HG02938 (cell line): ENCODE measurements around the gene CYB5A.
A peak's percentile ranks its signal among the peaks of the same experiment; 100 is the strongest.

Experiments used
- ATAC-seq: cut with Tn5 transposase; IDR thresholded peaks from one replicate; pipeline ENCODE4 v1.9.1; 2021; ENCODE audit warnings: mild to moderate bottlenecking, moderate library complexity; ENCODE audit not compliant: unreplicated experiment

Gene CYB5A

DNA sequence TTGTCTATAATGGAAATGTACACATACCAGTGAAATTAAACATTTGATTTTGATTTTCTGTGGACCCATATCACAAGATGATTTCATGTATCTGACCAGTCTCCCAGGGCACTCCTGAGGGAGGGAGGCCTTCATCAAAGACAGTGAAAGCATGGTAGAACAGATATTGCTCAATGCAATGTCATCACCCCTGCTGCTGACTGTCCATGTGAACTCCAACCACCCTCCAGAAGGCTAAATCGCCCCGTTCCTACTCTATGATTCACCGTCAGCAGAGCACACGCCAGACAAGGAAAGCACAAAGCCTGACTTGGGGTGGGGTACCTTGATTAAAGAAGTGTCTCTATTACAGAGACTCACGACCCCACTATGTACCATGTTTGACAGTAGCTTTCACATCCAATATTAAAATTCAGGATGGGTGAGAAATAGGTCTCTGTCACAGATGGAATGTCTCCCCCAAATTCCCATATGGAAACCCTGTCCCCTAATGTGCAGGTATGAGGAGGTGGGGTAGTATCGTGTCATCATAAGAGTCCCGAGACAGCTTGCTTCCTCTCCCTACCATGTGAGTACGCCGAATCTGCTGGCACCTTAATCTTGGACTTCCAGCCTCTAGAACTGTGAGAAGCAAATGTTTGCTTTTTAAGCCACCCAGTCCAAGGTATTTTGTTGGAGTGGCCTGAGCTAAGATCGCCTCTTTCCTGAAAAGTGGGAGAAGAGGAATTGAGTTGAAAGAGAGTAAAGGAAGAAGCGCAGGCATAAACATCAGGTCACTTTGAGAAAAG, 42.4 kb downstream of the CYB5A start:
- no peak for ATAC-seq

DNA sequence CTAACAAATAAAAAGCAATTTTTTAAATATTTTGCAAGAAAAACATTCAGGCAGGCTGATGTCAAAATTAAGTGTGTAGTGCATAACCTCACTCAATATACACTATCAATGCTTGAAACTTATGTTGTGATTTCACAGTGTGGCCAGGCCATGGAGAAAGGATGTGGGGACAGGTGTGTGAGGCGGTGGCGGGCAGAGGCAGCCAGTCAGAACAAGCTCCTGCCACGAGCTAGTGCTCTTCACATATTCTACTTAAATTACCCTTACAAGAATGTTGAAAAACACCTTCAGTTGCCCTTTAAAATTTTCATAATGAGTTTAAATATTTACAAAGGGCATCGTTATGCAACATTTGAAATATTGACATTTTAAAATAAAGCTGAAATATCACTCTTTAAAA, 43.2 kb downstream of the CYB5A start:
- ATAC-seq, result peak; percentile 54

DNA sequence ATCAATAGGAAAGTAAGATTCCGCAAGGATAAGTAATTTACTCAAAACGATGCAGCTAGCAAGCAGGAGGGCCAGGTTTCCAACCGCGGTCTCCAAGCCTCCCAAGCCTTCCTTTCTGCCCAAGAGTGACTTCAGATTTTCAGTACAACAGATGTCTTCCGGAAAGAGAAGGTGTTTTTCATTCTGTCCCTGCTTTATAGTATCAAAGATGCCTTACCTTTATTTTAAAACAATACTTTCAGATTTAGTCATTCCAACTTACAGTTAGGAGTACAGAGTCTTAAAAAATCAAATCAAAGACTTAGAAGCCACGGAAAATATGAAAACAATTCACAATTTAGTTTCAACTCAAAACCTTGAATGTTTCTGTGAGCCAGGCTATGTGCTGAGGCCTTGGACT, 43.6 kb downstream of the CYB5A start:
- ATAC-seq, result no peak

DNA sequence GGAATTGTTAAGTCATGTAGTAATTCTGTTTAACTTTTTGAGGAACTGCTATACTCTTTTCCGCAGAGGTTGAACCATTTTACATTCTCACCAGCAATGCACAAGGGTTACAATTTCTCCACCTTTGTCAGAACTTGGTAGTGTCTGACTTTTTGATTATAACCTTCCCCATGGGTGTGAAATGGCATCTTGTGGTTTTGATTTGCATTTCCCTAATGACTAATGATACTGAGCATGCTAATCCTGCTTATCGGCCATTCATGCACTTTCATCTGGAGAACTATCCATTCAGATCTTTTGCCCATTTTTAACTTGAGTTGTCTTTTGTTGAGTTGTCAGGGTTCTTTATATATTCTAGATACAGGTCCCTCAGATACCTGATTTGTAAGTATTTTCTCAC, 47.2 kb downstream of the CYB5A start:
- ATAC-seq, result no peak

DNA sequence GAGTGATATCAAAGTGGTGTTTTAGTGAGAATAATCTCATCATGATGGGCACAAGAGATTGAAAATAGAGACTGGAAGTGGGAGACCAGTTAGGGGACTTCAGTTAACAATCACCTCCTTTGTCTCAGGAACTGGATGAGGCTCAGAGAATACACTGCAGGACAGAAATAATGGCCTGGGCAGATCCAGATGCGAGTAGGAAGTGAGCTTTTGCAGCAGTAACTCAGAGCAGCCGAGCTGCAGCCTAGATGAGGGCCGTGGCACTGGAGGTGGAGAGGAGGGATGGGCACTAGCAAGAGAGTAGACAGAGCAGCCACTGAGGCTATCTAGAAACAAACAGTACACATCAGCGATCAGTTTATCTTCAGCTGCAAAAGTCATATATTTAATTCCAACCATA, 48.6 kb downstream of the CYB5A start:
- no peak for ATAC-seq

DNA sequence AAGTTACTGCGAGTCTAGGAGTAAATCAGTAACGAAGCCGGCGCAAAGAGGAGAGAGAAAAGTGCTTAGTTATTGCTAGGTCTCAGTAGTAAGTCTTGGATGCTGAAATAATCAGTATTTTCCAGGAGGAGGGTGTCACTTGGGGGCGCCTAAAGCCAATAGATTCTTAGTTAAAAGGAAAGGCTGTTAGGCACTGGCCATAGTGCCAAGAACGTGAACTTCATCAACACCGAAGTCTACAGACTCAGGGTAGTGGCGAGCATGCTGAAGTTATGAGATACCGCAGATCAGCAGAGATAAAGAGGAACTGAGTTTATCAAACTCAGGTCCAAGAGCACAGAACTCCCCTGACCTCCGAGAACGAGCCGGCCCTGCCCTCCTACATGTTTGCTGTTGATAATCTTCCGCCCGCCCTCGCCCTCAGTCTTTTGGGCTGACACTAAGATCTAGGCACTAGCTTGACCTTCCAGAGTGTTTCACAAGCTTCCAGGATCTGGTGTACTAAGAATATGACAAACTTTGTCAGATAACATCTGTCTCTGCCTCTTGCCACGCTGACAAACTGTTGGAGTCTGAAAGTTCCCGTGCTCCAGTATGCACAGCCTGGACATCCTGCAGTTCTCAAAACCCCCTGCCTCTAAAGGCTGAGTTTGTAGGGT, 49.2 kb downstream of the CYB5A start:
- ATAC-seq, result no peak

DNA sequence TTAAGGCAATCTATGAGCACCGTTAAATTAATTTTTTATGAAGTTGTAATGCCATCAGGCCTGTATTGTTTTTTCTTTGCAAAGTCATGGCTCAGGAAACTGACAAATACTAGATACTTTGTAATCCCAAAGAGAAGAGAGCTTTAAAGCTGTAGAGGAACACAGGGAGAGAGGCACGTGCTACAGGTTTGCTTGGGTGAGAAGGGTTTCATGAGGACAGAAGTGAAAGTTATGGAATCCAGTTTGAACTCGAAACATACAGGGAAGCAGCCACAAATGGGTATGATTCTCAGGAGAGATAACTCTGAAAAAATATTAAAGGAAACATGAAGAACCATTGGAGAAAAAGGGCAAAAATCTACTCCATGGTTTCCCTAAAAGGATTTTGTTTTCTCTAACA, 49.8 kb downstream of the CYB5A start:
- ATAC-seq, result no peak

DNA sequence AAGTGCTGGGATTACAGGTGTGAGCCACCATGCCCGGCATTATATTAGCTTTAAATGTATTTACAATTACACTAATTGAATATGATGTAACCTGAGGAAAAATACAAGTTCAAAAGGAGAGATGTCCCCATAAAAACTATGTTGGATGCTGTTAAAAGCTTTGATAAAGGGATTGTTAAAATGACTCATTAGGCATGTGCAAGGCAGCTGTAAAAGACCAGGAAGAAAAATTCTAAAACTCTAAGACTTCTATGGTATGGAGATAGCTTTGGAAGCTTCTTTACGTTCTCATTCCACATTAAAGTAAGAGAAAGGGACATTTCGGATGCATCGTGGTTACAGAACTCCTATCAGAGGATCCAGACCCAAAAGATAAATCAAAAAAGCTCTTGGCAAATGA, 50.3 kb downstream of the CYB5A start:
- no peak for ATAC-seq

DNA sequence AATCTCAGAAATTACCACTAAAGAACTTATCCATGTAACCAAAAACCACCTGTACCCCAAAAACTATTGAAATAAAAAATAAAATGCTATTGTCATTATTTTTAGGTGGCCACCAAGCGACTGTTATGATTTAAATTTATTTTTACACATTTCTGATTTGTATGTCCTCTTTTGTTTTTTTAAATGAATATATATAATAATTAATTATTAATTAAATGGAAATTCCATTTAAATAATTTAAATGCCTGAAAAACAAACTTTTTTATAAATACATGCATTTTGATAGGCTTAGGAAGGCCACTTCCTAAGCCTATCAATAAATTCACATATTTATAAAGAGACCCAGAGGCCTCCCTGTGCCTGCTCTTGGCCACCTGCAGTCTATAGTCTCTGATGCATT, 52.2 kb downstream of the CYB5A start:
- ATAC-seq, result no peak

DNA sequence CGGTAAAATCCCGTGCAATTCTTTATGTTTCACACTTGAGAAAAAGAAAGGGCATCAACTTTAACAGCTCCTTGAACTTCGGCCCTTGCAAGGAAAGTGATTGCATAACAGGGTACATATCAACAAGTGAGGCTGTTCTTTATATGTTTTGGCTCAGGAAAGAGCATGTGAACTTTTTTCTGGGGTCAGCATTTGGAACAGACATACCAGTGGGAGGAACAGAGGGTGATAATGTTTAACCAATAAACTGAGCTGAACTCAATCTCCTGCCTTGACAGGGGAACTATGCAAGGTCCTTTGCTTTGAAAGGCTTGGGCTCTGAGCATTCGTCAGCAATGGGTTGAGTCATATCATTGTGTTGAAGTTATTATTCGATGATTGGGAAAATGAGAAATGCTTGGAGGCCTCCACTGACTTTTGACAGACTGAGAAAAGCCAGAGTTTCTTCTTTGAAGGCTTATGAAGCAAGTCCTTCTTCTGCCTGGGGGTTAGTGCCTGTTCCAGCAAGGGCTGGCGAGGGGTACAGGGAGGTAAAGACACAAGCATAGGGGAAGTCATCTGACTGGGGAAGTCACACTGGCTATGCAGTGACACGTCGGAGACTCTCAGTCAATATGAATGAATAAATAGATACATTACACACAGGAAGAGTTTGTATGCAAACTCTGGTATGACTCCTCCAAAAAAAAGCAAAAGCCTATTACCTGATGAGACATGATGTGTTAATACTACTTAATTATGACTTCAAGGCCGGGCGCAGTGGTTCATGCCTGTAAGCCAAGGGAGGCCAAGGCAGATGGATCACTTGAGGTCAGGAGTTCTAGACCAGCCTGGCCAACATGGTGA, 57.2 kb downstream of the CYB5A start:
- no peak for ATAC-seq

DNA sequence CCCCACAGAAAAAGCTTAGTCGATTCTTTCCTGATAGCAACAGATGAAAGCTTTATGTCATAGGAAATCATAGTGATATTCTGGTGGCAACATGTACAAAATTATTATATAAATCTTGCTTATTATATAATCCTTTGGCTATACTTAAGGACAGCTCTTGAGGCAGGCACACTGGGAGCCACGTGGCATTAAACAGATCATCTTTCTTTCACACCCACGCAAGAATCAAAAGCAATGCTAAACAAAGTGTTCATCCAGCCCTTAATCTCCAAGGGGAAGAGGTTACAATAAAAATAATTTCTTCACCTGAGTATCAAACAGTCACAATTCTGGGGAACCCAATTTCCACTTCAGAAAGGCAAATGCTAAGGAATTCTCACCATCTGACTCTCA, 57.8 kb downstream of the CYB5A start:
- no peak for ATAC-seq

DNA sequence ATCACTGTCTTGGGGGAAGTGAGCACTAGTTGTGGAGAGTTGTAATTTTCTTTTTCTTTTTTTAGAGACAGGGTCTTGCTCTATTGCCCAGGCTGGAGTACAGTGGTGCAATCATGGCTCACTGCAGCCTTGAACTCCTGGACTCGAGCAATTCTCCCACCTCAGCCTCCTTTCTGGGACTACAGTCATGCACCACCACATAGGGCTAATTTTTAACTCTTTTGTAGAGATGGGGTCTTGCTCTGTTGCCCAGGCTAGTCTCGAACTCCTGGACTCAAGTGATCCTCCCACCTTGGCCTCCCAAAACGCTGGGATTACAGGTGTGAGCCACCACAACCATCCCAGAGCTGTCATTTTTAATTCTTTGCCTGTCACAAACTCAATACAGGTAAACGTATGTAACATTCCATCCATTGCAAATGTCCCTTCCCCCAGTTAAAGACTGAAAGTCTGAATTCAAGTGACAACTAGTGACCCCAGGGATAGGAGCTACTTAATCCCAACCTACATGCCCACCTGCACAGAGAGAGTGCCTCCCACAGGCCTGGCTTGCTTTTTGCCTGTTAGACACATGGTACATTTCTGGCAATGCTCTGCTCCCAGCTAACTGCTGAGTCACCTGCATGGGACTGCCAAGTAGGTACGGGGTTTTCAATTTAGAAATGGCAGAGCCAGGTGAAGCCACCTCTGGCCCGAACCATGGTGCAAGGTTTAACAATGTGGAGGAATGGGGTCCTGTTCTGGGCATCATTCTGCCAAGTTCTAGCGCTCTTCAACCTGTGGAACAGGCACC, 60.6 kb downstream of the CYB5A start:
- no peak for ATAC-seq

DNA sequence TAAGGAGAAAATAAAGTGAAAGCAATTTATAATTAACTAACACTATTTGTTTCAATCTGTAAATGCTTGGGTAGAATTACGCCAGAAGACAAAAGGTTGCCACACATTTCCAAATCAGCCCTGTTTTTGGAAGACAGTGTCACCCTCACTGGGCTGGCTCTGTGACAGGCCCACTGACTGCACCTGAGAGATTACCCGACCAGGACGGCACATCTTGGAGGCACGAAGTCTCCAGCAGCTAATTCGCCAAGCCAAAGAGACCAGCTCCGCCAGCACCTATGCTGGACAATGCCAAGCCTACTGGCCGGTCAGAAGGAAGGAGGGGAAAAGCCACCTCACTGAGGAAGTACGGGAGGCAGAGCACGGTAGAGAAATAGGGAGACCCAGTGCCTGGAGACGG, 61.9 kb downstream of the CYB5A start:
- ATAC-seq, result no peak

DNA sequence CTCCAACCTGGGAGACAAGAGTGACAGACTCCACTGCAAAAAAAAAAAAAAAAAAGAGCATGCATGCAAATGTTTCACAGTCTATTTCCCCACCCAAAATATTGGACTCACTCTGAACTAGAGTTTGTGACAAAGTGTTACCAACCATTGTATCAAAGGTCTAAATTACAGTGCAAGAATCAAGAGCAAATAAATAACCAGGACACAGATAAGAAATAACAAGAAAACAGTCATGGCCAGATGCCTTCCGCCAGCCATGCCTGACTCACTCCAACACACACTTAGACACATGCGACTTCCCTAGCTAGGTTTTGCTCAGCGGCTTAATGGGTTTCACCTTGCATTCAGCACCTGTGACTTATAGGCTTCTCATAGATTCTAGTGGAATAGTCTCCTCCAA, 62.8 kb downstream of the CYB5A start:
- ATAC-seq, result no peak

DNA sequence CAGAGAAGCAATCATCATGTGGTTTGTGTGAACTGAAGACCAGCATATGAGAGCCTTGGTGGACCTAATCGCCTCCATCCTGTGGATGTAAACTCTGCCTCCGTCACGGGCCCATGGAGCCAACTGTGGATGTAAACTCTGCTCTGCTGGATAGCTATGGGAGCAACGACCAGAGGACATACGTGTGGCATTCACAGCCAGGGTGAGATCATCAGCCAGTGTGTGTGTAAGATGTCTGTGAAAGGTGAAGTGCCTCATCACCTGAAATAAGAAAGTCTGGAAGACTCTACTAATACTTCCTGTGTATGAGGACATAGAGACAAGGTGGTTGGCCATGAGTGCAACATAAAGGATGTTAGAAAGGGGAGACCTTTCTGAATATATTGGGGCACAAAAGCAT, 63.5 kb downstream of the CYB5A start:
- ATAC-seq, result no peak

DNA sequence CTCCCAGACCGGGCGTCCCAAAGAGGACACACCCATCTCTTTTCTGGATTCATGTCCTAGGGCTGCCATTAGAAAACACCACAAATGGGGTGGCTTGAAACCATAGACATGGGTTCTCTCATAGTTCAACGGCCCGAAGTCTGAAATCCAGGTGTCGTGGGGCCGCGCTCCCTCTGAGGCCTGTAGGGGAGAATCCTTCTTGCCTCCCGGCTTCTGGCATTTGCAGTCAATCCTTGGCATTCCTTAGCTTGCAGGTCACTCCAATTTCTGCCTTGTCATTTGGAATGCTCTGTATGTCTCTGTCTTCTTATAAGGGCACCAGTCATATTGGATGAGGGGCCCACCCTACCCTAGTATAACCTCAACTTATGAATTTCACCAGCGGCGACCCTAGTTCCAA, 65.1 kb downstream of the CYB5A start:
- no peak for ATAC-seq

DNA sequence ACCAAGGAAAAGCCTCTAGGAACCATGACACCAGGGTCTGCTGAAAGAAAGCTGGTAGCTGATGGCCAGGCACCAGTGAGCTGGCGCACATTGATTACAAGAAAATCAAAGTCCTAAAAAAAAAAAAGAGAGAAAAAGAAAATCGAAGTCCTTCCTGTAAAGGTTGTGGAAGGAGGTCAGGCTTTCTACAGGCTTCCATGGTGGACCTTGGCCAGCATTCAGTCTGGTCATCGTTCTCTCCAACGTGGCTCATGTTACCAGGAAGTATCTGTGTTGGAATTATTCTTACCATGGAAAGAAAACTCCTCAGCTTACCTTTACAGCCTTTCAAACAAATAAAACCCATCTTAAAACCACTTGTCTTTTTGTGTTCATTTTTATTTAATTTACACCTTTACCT, 65.6 kb downstream of the CYB5A start:
- no peak for ATAC-seq

DNA sequence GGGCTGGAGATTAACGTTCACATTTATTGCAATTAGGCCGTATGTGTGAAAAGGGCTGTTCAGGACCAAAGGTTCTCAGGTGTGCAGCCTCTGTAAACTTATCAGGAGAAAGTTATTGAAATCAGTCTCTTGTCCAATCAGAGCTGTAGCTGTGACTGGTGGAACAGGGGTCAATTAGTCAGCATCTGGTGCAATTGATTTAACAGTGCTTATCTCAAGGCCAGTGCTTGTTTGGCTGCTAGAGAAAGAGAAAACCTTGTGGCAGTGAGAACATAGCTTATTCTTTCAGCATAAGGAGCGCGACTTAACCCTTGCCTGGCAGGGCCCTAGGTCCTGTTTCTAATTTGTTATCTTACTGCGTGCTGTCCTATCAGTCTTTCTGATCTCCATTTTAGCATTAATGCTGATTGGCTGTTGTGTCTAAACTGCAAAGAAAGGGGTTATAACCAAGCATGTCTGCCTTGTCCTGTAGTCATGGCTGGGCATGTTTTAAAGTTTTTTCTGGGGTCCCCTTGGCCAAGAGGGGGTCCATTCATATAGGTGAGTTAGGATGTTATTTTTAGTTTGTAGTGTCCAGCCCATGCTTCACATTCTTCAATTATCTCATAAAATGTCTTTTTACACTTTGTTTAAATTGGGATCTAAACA, 66.4 kb downstream of the CYB5A start:
- no peak for ATAC-seq

DNA sequence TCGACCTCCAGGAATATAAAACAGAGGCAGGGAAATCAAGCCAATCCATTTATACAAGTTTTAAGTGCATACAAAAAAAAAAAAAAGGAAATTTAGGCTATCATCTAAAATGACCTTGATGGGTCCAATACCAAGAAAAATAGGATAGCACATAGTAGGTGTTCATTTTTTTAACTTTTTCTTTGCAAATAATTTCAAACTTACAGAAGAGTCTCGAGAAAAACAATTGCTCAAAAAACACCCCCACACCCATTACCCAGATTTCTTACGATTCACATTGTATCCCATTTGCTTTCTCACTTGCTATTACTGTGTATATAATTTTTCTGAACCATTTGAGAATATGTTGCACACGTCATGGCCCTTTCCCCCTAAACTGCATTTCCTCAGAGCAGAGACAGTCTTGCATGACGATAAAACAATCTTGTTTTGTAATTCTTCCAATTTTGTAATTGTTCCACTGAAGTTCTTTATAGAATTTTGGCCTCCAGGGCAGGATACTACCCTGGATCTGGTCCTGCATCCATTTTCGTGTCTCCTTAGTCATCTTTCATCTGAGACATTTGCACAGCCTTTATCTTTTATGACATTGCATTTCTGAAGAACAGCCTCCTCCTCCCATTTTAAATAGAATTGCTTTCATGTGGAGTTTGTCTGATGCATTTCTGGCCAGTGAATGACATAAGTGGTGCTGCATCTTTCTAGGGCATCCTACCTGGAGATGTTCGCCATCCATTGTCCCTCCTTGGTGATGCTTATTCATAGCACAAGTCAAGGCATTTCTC, 68.9 kb downstream of the CYB5A start:
- no peak for ATAC-seq

DNA sequence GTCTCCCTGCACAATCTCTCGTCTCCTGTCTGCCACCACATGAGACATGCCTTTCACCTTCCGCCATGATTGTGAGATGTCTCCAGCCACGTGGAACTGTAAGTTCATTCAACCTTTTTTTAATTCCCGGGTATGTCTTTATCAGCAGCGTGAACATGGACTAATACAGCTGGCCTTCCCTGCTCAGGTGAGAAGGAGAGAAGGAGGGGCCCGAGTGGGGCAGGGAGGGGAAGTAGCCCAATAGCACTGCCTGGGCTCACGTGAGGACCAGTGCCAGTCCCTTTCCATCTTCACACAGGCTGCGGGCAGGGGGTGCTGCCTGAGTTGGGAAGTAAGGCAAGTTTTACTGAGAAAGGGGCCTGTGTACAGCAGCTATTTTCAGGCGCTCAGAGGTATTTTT, 70.7 kb downstream of the CYB5A start:
- no peak for ATAC-seq
